Measurements from ENCODE around the gene OSBPL7.

Gene OSBPL7

GRCh38 chr17:47831003-47831933 lies 9.7 kb upstream of the OSBPL7 start, which contains the start of the genes LRRC46 and MRPL10:
TSS of gene LRRC46 (plus strand) at chr17:47831670. CDS start at chr17:47831990, 320 bp downstream.
TSS of gene MRPL10 (minus strand) at chr17:47831541. CDS start at chr17:47831511, 30 bp downstream.
- Histone ChIP-seq H3K4me3 (peak within 1 kb of the TSS; percentile 77), H3K27me3 (no peaks in the 10 kb centered on the region), H3K9ac (peak within 1 kb of the TSS; percentile 80), H3K4me2 (peak within 1 kb of the TSS; percentile 92), H3K9me3 (no peaks in the 10 kb centered on the region), H4K20me1 (0 out of 2 replicates have a peak, but pooled peaks cover 6% of the 10 kb centered on the region), H3K4me1 (peaks cover 58% of the 10 kb centered on the region), H3K36me3 (peaks cover 39% of the 10 kb centered on the region), H3K27ac (peak within 1 kb of the TSS; percentile 75)
- no peak for TF ChIP-seq Cebpa-rat (IDR thresholded peaks at IDR 0.05)

- H3K9ac ChIP-seq, result peak overlapping the region; percentile 80
- 0 out of 2 replicates have a peak, but pooled peaks cover 6% of the 10 kb centered on the region for H4K20me1 ChIP-seq
- peak overlapping the region; percentile 77 for H3K4me3 ChIP-seq
- no peaks in the 10 kb centered on the region for H3K27me3 ChIP-seq
- H3K27ac ChIP-seq, result peak overlapping the region; percentile 75
- no peak for TF ChIP-seq Cebpa-rat (IDR thresholded peaks at IDR 0.05)
- no peaks in the 10 kb centered on the region for H3K9me3 ChIP-seq
- peaks cover 39% of the 10 kb centered on the region for H3K36me3 ChIP-seq
- peak overlapping the region; percentile 92 for H3K4me2 ChIP-seq
- H3K4me1 ChIP-seq, result peaks cover 50% of the 10 kb centered on the region
Observed at GRCh38 chr17:47830396-47831002, 8.9 kb upstream of the OSBPL7 start.

GRCh38 chr17:47829870-47830269 lies 8.3 kb upstream of the OSBPL7 start:
- TF ChIP-seq Cebpa-rat (IDR thresholded peaks at IDR 0.05), result no peak
- H3K4me1 ChIP-seq, result peaks cover 44% of the 10 kb centered on the region
- no peak overlapping the region for H3K4me3 ChIP-seq
- H3K4me2 ChIP-seq, result peak overlapping the region; percentile 92
- no peak overlapping the region for H3K9ac ChIP-seq
- peaks cover 41% of the 10 kb centered on the region for H3K36me3 ChIP-seq
- H4K20me1 ChIP-seq, result 0 out of 2 replicates have a peak, but pooled peaks cover 6% of the 10 kb centered on the region
- H3K27ac ChIP-seq, result no peak overlapping the region
- no peaks in the 10 kb centered on the region for H3K9me3 ChIP-seq
- no peaks in the 10 kb centered on the region for H3K27me3 ChIP-seq

DNA sequence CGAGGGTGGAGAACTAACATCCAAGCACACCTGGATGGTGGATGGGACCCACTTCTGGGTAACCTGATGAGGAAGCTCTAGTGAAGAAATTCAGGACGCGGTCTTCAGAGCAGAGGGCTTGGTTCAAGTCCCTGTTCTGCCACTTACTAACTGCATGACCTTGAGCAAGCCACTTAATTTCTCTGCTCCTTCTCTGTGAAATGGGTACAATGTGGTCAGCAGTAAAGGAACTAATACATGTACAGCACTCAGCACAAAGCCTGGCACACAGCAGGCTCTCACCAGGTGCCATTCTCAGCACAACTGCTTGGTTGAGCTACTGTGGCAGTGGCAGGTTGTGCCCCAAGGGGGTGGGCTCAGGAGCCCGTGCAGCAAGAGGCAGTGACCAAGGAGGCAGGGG lies 1.9 kb upstream of the OSBPL7 start:
- no peaks in the 10 kb centered on the region for H3K9me3 ChIP-seq
- no peak overlapping the region for H3K4me2 ChIP-seq
- H3K4me3 ChIP-seq, result no peak overlapping the region
- no peak overlapping the region for H3K27ac ChIP-seq
- no peak for TF ChIP-seq Cebpa-rat (IDR thresholded peaks at IDR 0.05)
- H3K4me1 ChIP-seq, result peaks cover 26% of the 10 kb centered on the region
- peaks cover 67% of the 10 kb centered on the region for H3K36me3 ChIP-seq
- H4K20me1 ChIP-seq, result no peaks in the 10 kb centered on the region; the same call in 1 of the 2 replicates
- H3K27me3 ChIP-seq, result no peaks in the 10 kb centered on the region
- no peak overlapping the region for H3K9ac ChIP-seq

DNA sequence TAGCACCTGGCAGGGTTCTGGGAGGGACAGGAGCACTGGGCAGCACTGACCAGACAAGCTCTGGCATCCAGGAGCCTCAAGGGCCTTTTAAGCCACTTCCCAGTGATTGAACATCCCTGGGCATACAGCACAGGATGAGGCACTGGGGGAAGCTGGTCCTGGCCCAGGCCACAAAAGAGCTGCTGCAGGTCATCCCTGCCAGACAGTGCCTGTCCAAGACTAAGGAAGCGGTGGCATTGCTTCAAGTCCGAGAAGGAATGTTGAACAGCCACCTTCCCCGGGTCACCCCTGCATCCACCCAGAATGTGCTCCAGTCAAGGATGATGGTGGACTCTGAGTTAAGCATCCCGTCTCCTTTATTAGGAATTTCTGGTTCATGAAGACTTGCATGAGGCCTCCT lies 1.2 kb upstream of the OSBPL7 start:
- H3K27ac ChIP-seq, result peak overlapping the region; percentile 81

GRCh38 chr17:47821031-47821423 lies 567 bp downstream of the OSBPL7 start:
- H4K20me1 ChIP-seq, result no peaks in the 10 kb centered on the region; the same call in 1 of the 2 replicates
- H3K9me3 ChIP-seq, result no peaks in the 10 kb centered on the region
- no peaks in the 10 kb centered on the region for H3K27me3 ChIP-seq
- peak overlapping the region; percentile 91 for H3K4me2 ChIP-seq
- peaks cover 26% of the 10 kb centered on the region for H3K4me1 ChIP-seq
- peak overlapping the region; percentile 88 for H3K4me3 ChIP-seq
- no peak for TF ChIP-seq Cebpa-rat (IDR thresholded peaks at IDR 0.05)
- H3K36me3 ChIP-seq, result peaks cover 67% of the 10 kb centered on the region
- H3K9ac ChIP-seq, result peak overlapping the region; percentile 85
- H3K27ac ChIP-seq, result peak overlapping the region; percentile 81

More for the DNA sequence above, 1.2 kb upstream of the OSBPL7 start:
- no peak for TF ChIP-seq Cebpa-rat (IDR thresholded peaks at IDR 0.05)
- Histone ChIP-seq H3K27me3 (no peaks in the 10 kb centered on the region), H3K4me2 (peak overlapping the region; percentile 91; the same call in 1 of the 2 replicates), H3K4me3 (no peak overlapping the region; the same call in 1 of the 2 replicates), H3K4me1 (peaks cover 26% of the 10 kb centered on the region), H3K9me3 (no peaks in the 10 kb centered on the region), H3K9ac (no peak overlapping the region), H3K36me3 (peaks cover 67% of the 10 kb centered on the region), H4K20me1 (no peaks in the 10 kb centered on the region; the same call in 1 of the 2 replicates)

DNA sequence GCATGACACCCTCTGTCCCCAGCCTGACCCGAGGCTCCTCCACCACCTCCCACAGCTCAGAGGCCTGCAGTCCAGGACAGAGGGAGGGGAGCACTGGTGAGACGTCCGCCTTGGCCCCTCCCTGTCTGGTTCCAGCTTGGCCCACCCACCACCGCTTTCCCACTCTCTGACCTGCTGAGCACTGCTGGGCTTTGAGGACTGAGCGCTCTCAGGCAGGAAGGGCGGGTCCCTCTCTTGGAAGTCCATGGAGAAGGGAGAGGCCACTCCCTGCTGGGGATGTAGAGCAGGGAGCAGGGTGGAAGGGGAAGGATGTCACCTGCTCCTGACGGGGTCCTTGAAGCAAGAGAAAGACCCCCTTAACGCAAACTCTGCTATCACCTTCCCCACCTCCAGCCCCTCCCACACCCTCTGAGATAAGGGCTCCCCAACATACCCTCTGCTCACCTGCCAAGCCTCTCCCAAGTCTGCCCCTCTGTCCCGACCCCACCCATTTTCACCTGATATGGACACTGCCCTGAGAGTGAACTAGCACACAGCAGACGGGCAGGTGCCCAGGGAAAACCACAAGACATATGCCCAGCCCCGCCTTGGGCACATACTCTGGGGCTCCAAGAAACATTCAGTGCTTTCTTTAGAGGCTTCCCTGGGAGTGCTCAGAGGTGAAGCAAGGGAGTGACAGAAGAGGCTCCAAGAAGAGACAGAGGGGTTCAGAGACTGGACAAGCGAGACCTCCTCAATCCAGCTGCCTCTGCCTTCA lies 1.4 kb downstream of the OSBPL7 start:
- no peaks in the 10 kb centered on the region for H3K27me3 ChIP-seq
- H3K36me3 ChIP-seq, result peaks cover 67% of the 10 kb centered on the region
- peak overlapping the region; percentile 88; the same call in 1 of the 2 replicates for H3K4me3 ChIP-seq
- H3K9me3 ChIP-seq, result no peaks in the 10 kb centered on the region
- H3K27ac ChIP-seq, result no peak overlapping the region
- no peaks in the 10 kb centered on the region; the same call in 1 of the 2 replicates for H4K20me1 ChIP-seq
- 0 out of 2 replicates have a peak overlapping the region, but pooled peaks have one; percentile 85 for H3K9ac ChIP-seq
- no peak for TF ChIP-seq Cebpa-rat (IDR thresholded peaks at IDR 0.05)
- H3K4me2 ChIP-seq, result peak overlapping the region; percentile 91
- H3K4me1 ChIP-seq, result peaks cover 26% of the 10 kb centered on the region

DNA sequence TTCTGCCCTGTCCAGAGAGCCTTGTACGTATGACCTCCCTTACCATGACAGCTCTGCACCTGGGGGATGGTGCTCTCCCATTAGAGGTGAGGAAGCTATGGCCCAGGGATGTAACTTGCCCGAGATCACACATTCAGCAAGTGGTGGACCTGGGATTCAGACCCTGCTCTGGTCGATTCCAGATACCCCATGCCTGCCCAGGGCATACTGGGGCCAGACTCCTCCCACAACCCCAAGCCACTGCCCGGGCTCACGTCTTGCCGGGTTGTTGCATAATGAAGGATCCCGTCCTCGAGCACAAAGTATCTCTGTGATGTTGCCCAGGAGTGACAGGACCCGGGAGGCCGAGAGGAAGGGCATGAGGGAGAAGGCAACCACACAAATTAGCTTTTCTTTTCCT lies 2.1 kb downstream of the OSBPL7 start:
- no peaks in the 10 kb centered on the region for H3K9me3 ChIP-seq
- H4K20me1 ChIP-seq, result no peaks in the 10 kb centered on the region; the same call in 1 of the 2 replicates
- H3K36me3 ChIP-seq, result peaks cover 68% of the 10 kb centered on the region
- no peaks in the 10 kb centered on the region for H3K27me3 ChIP-seq
- no peak overlapping the region for H3K9ac ChIP-seq
- H3K4me1 ChIP-seq, result peaks cover 26% of the 10 kb centered on the region
- no peak overlapping the region for H3K27ac ChIP-seq
- H3K4me2 ChIP-seq, result no peak overlapping the region
- no peak overlapping the region for H3K4me3 ChIP-seq
- no peak for TF ChIP-seq Cebpa-rat (IDR thresholded peaks at IDR 0.05)

All from BLaER1 (cell line).